HG03469 (cell line): ENCODE results near the gene C22orf23.
"Not testable (repeated sequence)": the region's sequence is repeated elsewhere in the genome, so short reads cannot be mapped to it uniquely, and the experiment has no call there.

ENCODE experiments used
- ATAC-seq: cut with Tn5 transposase; IDR thresholded peaks from one replicate; pipeline ENCODE4 v1.9.1; 2021; ENCODE audit warnings: mild to moderate bottlenecking, moderate library complexity, moderate number of reproducible peaks; ENCODE audit not compliant: unreplicated experiment

C22orf23 gene

DNA sequence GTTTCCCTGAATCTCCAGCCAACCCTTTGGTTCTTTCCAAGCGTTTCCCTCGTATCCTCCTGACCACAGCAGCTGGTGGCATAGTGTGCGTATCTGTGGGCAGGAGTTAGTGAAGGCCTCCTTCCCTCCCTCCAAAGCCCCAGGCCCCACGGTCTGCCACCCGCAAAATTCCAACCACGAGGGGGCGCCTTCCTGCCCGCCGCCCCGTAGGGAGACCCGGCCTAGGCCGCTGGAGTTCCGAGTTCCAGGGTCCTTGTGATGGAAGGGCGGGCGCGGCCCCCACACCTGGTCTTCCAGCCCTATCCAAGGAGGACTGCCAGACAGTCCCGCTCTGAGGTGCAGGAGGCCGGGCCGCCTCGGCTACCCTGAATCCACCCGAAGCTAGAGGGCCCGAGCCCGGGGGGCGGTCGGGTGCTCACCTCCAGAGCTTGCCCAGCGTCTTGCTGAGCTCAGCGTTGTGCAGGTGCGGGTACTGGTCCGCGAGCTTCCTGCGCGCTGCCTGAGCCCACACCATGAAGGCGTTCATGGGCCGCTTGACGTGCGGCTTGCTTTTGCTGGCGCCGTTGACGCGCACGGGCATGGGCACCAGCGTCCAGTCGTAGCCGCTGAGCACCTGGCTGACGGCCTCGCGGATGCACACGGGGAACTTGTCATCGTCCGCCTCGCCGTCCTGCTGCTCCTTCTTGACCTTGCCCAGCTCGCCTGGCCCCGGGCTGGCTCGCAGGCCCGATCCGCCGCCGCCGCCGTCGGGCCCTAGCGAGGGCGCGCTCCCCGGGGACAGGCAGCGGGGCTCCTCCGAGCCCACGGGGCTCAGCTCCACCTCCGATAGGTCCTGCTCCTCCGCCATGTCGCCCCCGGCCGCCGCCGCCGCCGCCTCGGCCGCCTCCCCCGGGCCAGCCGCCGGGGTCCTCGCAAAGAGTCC lies 29.8 kb upstream of the C22orf23 start:
- ATAC-seq = no peak

GRCh38 chr22:37982151-37982785 lies 28.9 kb upstream of the C22orf23 start:
- no peak for ATAC-seq

DNA sequence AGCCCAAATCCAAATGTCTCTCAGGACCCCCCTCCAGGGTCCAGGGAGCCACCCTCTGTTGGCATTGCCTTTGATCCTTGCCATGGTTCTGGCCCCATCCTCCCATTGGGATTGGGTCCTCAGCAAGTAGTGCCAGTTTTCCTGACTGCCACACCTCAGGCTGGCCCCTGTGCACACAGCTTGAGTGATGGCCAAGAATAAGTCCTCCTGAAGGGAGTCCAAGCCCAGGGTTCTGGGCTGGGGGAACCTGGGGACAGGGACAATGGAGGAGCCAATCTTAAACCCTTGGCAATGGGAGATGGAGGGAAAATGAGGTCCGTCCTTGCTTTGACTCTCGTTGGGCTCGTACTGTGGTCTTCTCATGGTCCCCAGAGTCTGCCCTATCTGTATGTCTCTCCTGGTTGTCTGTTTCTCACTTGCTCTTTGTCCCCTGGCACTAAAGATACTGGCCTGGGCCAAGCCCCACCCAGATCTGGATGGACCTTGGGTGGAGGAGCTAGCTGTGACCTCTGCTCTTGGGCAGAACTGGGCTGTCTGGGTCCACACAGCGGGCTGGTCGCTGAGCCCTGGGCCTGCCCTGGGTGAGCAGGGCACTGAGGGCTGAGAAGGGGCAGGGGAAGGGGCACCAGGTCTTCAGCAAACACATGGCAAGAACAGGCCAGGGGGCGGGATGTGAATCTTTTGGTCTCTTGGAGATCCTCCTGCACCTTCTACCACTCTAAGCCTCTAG lies 28.0 kb upstream of the C22orf23 start:
- ATAC-seq = no peak

GRCh38 chr22:37979782-37980181 lies 26.4 kb upstream of the C22orf23 start:
- ATAC-seq = no peak

DNA sequence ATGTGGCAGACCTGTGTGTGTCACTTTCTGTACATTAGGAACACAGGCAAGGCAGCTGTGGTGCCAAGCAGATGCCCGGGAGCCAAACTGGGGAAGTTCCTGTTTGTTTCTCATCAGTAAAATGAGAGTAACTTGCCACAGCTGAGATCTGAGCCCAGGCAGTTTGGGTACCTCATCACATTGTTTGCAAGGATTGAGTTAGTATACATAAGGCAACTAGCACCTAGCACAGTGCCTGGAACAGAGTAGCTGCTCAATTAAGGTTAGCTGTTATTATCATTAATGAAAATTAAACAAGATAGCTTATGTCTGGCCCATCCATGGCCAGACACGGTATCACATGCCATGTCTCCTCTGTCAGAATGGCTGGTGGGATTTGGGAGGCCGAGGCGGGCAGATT lies 23.1 kb upstream of the C22orf23 start:
- no peak for ATAC-seq

DNA sequence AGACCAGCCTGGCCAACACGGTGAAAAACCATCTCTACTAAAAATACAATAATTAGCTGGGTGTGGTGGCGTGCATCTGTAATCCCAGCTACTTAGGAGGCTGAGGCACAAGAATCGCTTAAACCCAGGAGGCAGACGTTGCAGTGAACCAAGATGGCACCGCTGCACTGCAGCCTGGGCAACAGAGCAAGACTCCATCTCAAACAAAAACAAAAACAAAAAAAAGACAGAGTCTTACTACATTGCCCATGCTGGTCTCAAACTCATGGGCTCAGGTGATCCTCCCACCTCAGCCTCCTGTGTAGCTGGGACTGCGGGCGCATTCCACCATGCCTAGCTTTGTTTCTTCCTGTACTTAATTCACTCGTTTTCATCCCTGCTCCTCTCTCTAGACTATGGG lies 22.6 kb upstream of the C22orf23 start:
- ATAC-seq = not testable (repeated sequence)

DNA sequence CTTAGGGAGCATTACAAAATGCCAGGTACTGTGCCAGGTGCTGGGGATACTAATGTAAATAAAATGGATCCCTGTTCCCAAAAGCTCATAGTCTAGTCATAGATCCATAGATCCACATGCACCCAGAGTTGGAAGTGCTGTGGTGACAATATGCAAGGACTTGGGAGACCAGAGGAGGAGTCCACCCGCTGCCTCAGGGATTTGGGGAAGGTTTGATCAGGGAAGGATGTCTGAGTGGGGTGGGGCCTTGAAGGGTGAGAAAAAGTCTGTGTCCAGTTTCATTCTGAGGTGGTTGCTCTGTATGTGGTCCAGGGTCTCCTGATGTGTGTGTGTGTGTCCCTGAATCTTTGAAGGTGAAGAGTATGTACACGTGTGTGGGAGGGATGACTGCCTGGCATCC lies 21.8 kb upstream of the C22orf23 start:
- no peak for ATAC-seq

DNA sequence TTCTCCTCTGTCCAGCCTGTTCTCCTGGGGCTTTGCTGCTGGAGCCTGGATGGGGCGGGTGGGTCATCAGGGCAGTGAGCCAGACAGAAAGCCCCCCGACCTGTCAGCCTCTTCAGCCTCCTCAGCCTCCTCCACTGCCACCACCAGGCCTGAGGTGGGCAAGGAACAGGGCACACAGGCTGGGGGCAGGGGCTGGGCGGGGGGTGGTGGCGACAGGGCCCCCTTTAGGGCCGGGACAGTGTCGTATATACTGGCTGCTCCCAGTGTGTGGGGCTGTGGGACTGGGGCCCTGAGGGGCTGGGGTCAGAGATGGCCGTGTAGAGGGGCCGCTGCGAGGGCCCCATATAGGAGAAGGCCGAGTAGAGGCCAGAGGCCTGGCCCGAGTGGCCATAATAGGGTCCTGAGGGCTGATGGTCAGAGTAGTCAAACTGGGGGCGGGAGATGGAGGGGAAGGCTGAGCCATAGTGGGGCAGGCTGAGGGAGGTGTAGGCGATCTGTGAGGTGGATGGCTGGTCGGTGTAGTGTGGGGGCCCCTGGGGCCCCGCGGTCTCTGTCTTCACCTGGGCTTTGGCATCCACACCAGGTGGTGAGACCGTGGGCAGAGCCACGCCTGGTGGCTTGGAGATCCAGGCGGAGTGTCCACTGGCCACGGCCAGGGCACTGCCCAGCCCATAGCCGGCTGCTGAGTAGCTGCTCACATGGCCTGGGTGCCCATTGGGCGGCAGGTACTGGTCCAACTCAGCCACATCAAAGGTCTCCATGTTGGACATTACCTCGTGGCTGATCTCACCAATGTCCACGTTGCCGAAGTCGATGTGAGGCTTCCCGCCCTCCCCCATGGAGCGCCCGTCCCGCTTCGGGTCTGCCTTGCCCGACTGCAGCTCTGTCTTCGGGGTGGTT lies 20.1 kb upstream of the C22orf23 start:
- ATAC-seq = no peak

DNA sequence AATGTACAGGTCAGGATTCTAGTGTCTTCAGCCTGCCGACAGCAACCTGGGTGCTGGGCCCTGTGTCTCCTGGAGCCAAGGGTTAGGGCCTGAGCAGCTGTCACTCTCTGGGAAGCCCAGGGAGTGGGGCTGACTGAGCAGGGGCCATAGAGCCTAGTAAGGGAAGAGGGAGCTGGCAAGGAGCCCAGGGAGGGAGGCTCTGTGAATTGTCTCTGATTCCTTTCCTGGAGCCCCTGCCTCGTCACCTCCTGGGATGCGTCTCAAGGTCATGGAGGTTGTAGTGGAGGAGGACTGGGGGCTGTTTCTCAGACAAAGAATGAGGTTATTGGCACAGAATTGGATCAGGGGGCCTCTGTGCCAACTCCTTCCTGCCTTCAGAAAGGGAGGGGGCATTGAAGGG lies 19.1 kb upstream of the C22orf23 start:
- no peak for ATAC-seq

GRCh38 chr22:37971475-37972434 lies 18.4 kb upstream of the C22orf23 start:
- ATAC-seq = no peak

DNA sequence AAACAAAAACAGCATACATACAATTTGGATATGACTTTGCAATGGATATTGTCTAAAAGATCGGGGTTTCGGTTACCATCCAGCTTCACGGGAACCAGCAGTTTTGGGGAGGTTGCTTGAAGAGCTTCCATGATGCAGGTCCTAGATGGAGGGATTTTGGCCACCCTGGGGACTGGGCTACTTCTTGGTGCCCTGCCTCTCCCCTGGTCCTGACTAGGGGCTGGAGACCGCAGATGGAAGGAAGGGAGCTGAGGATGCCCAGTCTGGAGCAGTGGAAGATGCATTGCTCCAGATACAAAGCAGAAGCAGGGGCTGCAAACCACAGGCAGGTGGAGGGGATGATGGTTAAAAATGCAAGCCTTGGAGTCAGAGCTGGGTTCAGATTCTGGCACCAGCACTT lies 17.5 kb upstream of the C22orf23 start:
- ATAC-seq = no peak

- ATAC-seq = no peak
Measured at GRCh38 chr22:37968452-37969251, 15.3 kb upstream of the C22orf23 start.

- no peak for ATAC-seq
Measured at GRCh38 chr22:37967637-37968451, 14.4 kb upstream of the C22orf23 start.

DNA sequence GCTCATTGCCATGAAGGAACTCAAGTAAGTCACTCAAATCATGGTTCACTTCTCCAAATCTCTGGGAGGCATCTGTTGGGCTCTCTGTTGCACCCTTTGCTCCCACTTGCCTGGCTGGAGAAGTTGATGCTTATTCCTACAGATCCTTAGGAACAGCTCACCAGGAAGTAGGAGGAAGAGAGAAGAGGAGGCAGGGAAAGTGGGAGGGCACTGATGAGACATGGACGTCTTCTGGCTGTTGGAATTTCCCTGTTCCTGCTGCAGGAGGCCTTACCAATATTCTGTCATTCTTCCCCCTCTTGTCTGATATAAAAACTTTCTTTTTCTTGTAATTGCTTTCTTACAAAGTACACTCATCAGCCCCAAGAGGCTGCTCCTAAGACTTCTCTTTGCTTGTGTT lies 13.7 kb upstream of the C22orf23 start:
- no peak for ATAC-seq

DNA sequence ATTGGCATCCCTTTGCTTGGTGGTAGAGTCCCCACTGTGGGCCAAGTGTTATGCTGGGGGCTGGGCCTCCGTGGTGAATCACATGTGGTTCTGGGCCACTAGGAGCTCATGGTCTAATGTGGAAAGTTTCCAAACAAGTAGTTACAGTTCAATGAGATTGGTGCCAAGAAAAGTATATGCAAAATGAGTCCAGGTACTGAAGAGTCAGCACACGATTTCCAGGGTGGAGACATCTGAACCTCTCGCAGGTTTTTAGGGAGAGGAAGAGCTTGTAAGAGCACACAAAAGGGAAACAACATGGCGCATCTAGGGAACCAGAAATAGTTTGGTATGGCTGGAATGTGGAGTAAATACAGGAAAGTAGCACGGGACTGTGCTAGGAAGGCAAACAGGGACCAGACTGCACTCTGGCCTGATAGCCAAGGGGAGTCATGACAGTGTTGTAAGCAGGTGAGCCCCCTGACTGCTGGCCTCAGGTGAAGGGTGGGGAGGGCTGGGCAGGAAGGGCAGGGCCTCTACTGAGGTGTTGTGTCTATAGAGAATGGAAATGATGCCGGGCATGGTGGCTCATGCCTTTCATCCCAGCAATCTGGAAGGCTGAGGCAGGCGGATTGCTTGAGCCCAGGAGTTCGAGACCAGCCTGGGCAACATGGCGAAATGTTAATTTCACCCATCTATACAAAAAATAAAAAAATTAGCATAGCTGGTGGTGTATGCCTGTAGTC lies 12.7 kb upstream of the C22orf23 start:
- ATAC-seq = no peak

GRCh38 chr22:37961062-37961461 lies 7.7 kb upstream of the C22orf23 start:
- no peak for ATAC-seq

DNA sequence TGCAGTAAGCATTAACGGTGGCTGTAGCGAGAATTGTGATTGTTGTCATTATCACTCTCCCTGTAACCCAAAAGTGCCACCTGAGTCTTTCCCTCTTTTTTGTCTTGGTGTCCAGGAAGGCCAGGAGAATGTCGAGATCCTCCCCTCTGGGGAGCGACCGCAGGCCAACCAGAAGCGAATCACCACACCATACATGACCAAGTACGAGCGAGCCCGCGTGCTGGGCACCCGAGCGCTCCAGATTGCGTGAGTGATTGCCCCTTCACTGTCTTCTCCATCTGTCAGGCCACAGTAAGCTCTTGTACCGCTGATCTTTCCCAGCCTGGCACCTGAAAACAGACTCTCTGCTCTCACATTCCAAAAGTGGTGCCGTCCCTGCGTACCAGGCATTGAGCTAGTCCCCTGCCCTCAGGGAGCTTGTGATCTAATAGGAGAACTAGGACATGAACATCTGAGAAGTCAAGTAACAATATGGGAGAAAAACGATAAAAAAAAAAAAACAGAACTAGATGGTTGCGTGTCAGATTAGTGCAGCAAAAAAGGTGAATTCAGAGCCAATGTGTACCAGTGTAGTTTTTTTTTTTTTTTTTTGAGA lies 5.9 kb upstream of the C22orf23 start:
- ATAC-seq = no peak
